ENCODE data around the gene NTHL1. TPM values are rescaled to one million over a fixed set of nuclear protein-coding genes. Genes with fewer than 3 reads are reported as not detected.

The NTHL1 gene
- total RNA-seq, 4 donors from 2014 or later: 6.1 to 38.7 (median 25.0) TPM

DNA sequence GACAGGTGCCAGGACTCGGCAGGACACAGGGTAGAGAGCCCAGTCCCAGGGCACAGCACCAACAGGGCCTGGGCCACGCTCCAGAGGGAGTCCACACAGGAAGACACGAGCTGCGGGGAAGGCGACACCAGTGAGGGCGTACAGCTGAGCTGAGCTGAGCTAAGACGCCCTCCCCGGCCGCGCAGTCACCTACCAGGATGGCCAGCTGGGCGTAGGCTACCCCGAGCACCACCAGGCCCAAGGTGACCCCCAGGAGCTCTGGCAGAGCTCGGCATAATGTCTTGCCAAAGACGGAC is 42.8 kb upstream of the NTHL1 start:
- Histone ChIP-seq H3K27ac (peak overlapping the region; percentile 68 to 84 (median 84)), H3K27me3 (no peaks in the 10 kb centered on the region), H3K9me3 (no peaks in the 10 kb centered on the region), H3K36me3 (peaks cover 30 to 32% of the 10 kb centered on the region in 2 donors), H3K4me3 (replicated peaks in 1 of 3) (no peak overlapping the region), H3K4me1 (peaks cover 17 to 18% of the 10 kb centered on the region in 2 donors)
- TF ChIP-seq CTCF (IDR thresholded peaks at IDR 0.05): no peak
- TF ChIP-seq POLR2A (IDR thresholded peaks at IDR 0.05): no peak
- 87 to 88% methylated on average over 6 of the region's 14 CpGs for WGBS, 2 donors
- peak; percentile 30 to 41 for DNase-seq
- intact Hi-C loops (cut with DNase I): no loop called here

GRCh38 chr16:2089706-2090480 is 42.3 kb upstream of the NTHL1 start:
- Histone ChIP-seq H3K27ac (peak overlapping the region; percentile 68 to 84 (median 84)), H3K27me3 (no peaks in the 10 kb centered on the region), H3K4me3 (replicated peaks in 1 of 3) (no peak overlapping the region), H3K9me3 (no peaks in the 10 kb centered on the region), H3K4me1 (peaks cover 12 to 13% of the 10 kb centered on the region in 2 donors), H3K36me3 (peaks cover 30 to 37% of the 10 kb centered on the region in 2 donors)
- intact Hi-C loops (cut with DNase I): no loop called here
- 92 to 95% methylated on average over 15 to 28 of the region's 44 CpGs for WGBS, 2 donors
- no peak for TF ChIP-seq CTCF (IDR thresholded peaks at IDR 0.05)
- no peak for TF ChIP-seq POLR2A (IDR thresholded peaks at IDR 0.05)
- no peak for DNase-seq

DNA sequence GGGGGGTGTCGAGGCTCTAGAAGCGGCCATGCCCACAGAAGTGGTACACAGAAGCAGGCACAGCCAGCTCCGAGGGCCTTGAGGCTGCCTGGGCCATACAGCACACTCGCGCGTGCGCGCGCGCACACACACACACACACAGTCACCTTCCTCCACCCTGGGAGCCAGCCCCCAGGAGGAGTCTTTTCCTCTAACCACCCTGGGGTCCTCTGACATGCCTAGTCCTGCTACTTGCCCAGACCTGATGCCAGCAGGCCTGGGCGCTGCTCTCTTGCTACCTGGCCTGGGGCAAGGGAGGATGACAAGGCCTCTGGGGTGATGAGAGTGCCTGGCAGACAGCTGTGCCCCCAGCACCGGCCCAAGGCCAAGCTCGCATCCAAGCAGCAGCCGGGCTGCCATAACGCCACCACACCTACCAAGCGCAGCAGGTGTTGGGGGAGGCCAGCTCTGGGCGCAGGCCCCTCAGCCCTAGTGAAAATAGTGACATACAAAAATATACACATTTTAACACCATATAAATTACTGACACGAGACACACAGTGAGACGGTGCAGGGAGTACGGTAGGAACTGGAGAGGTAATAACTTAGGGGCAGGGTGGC is 41.2 kb upstream of the NTHL1 start:
- 89 to 93% methylated on average over 20 of the region's 20 CpGs for WGBS, 2 donors
- Histone ChIP-seq H3K27ac (no peak overlapping the region), H3K9me3 (no peaks in the 10 kb centered on the region), H3K4me3 (replicated peaks in 1 of 3) (no peak overlapping the region), H3K4me1 (peaks cover 9 to 13% of the 10 kb centered on the region in 2 donors), H3K27me3 (no peaks in the 10 kb centered on the region), H3K36me3 (peaks cover 41 to 45% of the 10 kb centered on the region in 2 donors)
- TF ChIP-seq POLR2A (IDR thresholded peaks at IDR 0.05) (no peak), CTCF (IDR thresholded peaks at IDR 0.05) (no peak)
- intact Hi-C loops (cut with DNase I): no loop called here
- no peak for DNase-seq

GRCh38 chr16:2087748-2088631 is 40.4 kb upstream of the NTHL1 start:
- peaks cover 45 to 48% of the 10 kb centered on the region in 2 donors for H3K36me3 ChIP-seq
- H3K27ac ChIP-seq: no peak overlapping the region
- no peaks in the 10 kb centered on the region for H3K27me3 ChIP-seq
- TF ChIP-seq CTCF (IDR thresholded peaks at IDR 0.05) (no peak), POLR2A (IDR thresholded peaks at IDR 0.05) (no peak)
- DNase-seq: no peak
- no peak overlapping the region for H3K4me3 ChIP-seq (replicated peaks in 1 of 3)
- no peaks in the 10 kb centered on the region for H3K9me3 ChIP-seq
- H3K4me1 ChIP-seq: peaks cover 9 to 13% of the 10 kb centered on the region in 2 donors
- WGBS, 2 donors: 90 to 93% methylated on average over 11 to 28 of the region's 41 CpGs
- intact Hi-C loops (cut with DNase I): no loop called here
